GM12872 (cell line): Measurements from ENCODE around the gene LRRC47.

Experiments used
- TF ChIP-seq, protein P1 (sequence below): IDR thresholded peaks from 3 replicates; pipeline ENCODE4 v1.5.1; 2011; ENCODE audit warnings: low read depth, mild to moderate bottlenecking, low read length, moderate library complexity; ENCODE audit not compliant: insufficient read depth

Gene LRRC47

DNA sequence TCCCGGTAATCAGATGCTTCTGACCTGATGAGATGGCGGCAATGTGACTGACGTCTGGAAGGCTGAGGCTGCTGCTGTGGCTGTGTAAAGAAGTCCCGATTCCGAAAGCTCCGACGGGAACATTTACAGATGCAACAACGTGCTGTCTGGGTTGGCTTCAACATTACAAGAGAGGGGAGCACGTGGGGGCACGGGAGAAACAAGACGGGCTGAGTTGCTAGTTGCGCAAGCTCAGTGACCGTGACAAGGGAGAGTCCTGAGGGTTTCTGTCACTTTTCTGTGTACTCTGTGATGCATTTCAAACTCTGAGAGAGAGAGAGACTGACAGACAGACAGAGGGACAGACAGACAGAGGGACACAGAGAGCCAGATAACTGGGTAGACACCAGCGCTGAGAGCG, 25.6 kb upstream of the LRRC47 start:
- TF ChIP-seq, protein P1, sequence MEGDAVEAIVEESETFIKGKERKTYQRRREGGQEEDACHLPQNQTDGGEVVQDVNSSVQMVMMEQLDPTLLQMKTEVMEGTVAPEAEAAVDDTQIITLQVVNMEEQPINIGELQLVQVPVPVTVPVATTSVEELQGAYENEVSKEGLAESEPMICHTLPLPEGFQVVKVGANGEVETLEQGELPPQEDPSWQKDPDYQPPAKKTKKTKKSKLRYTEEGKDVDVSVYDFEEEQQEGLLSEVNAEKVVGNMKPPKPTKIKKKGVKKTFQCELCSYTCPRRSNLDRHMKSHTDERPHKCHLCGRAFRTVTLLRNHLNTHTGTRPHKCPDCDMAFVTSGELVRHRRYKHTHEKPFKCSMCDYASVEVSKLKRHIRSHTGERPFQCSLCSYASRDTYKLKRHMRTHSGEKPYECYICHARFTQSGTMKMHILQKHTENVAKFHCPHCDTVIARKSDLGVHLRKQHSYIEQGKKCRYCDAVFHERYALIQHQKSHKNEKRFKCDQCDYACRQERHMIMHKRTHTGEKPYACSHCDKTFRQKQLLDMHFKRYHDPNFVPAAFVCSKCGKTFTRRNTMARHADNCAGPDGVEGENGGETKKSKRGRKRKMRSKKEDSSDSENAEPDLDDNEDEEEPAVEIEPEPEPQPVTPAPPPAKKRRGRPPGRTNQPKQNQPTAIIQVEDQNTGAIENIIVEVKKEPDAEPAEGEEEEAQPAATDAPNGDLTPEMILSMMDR, result no peak

- TF ChIP-seq, protein P1, result no peak
Observed at GRCh38 chr1:3821447-3821846, 25.1 kb upstream of the LRRC47 start.

DNA sequence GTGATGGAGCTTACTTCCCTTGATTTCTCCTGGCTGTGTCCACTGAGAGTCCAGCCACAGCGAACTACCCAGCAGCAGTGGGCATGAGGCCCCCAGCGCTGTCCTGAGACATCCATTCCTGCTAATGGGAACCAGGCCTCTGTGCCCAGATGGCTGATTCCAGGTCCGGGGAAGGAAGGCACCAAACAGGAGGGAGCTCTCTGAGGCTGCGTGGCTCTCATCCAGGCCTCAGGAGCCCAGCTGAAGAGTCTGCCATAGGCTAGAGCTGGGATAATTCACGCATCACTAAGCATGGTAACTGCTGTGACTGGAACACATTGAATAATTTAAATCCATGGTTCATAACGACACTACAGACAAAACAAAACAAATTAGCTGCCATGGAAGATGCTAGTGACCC, 24.7 kb upstream of the LRRC47 start:
- TF ChIP-seq, protein P1, result no peak

DNA sequence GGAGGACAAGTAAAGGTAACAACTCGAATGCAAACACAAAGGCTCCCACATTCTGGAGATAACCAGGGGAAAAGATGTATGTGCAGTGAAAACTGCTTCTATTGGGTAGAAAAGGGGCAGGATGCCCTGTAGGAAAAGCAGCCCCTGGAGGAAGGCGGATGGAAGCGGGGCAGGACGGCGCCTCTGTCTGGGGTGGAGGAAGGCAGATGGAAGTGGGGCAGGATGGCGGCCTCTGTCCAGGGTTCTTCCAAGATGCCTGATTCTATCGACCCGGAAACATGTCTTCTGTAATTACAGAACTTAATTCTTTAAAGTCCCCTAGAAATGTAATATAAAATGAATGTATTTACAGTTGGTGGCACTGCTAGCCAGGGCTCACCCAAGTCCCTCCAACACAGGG, 24.0 kb upstream of the LRRC47 start:
- TF ChIP-seq, protein P1, result no peak

GRCh38 chr1:3819771-3820200, 23.5 kb upstream of the LRRC47 start:
- TF ChIP-seq, protein P1, result no peak

DNA sequence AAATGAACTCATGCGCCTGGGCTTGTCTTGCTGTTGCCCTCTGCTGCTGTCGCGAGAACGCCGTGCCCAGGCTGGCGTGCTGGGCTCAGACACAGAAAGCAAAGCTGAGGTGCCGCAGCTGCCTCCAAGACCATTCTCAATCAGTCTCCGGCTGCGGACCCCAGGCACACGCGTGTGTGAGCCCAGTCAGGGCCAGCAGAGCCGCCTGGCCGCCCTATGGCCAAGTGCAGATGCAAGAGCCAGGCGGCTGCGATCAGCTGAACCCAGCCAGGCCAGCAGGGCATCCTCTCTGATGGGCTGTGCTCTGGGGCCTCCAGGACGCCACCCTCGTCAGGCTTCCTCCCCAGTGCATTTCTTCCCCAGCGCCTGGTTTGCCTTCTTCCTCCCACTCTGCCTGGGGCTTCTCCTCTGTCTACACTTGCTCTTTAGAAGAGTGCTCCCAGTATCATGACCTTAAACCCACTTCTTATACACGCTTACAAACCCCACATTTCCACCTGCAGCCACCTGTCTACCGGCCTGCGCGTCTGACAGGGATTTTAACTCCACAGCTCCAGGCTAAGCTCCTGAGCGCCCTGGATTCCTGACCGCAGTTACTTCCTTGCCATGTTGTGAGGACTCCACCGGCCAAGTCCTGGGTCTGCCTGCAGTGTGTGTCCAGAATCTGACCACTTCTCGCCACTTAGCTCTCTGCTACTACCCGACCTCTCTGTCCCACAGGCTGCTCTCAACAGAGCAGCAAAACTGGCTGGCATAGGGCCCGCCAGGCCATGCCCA, 21.7 kb upstream of the LRRC47 start:
- TF ChIP-seq, protein P1, result no peak

DNA sequence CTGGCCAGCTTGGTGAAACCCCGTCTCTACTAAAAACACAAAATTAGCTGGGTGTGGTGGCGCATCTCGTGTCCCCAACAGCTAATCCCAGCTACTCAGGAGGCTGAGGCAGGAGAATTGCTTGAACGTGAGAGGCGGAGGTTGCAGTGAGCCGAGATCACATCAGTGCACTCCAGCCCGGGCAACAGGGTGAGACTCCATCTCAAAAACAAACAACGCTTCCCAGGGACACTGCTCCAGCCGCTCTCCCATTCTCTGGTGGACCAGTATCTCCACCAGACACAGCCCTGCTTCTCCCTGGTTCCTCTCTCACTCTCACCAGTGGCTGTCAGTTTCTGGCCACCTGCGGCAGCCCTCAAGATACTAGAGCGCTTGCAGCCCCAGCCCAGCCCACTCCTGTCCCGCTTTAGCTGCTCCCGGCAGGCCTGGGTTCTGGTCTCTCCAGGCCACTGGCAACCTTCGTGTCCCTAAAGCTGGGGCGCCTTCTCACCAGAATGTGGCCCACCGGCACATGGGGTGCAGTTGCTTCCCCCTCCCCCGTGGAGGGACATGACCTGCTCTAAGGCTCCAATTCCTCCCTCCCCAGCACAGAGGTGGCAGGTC, 20.9 kb upstream of the LRRC47 start:
- TF ChIP-seq, protein P1, result no peak
